Natural killer cell (primary cell): ENCODE results near the gene UBD. TPM values are rescaled to one million over a fixed set of nuclear protein-coding genes. Genes with fewer than 3 reads are reported as not detected.

Experiments
- ATAC-seq, 3 donors: fragments of 150-1000 bp in 2 of 3; fragments of 200-7000 bp in 1 of 3; cut with Tn5 transposase; 1 replicate in 1 of 3; 2 replicates in 2 of 3; pipeline ENCODE4 v1.10.0; 2021; ENCODE audit warnings: mild to moderate bottlenecking in 2 of 3, moderate library complexity in 2 of 3
- DNase-seq, 2 donors: peaks; one replicate each; pipeline versions ENCODE4 v3.0.0 to v3.0.0-alpha.2; 2013 to 2021; ENCODE audit warnings: mixed read lengths in 1 of 2
- H3K27ac ChIP-seq: one replicate; pipeline ENCODE4 v1.5.1; 2013; ENCODE audit warnings: mild to moderate bottlenecking, low read length
- H3K27me3 ChIP-seq: one replicate; pipeline ENCODE4 v1.6.1; 2013; ENCODE audit warnings: low read length; ENCODE audit not compliant: control insufficient read depth, insufficient read depth
- H3K36me3 ChIP-seq: one replicate; pipeline ENCODE4 v1.6.1; 2013; ENCODE audit warnings: low read length; ENCODE audit not compliant: control insufficient read depth, insufficient read depth
- H3K4me1 ChIP-seq: one replicate; pipeline ENCODE4 v1.6.1; 2013; ENCODE audit warnings: low read length; ENCODE audit not compliant: control insufficient read depth, insufficient read depth
- H3K4me3 ChIP-seq: one replicate; pipeline ENCODE4 v1.5.1; 2013; ENCODE audit warnings: low read length
- H3K9me3 ChIP-seq: one replicate; pipeline ENCODE4 v1.6.1; 2013; ENCODE audit warnings: low read length; ENCODE audit not compliant: control insufficient read depth, insufficient read depth
- H3K27ac Mint-ChIP-seq, 2 donors: one replicate each; pipeline ENCODE4 v1.8.0; 2022; ENCODE audit warnings: mild to moderate bottlenecking in 2 of 2, mixed read lengths in 2 of 2, moderate library complexity in 1 of 2
- H3K27me3 Mint-ChIP-seq, 2 donors: one replicate each; pipeline ENCODE4 v1.8.0; 2022; ENCODE audit warnings: low read depth in 2 of 2, mixed read lengths in 2 of 2
- H3K36me3 Mint-ChIP-seq: one replicate; pipeline ENCODE4 v1.8.0; 2022; ENCODE audit warnings: mixed read lengths
- H3K4me1 Mint-ChIP-seq, 2 donors: one replicate each; pipeline ENCODE4 v1.8.0; 2022; ENCODE audit warnings: mixed read lengths in 2 of 2
- H3K4me3 Mint-ChIP-seq: one replicate; pipeline ENCODE4 v1.8.0; 2022; ENCODE audit warnings: mild to moderate bottlenecking, moderate library complexity, mixed read lengths
- H3K9me3 Mint-ChIP-seq, 2 donors: one replicate each; pipeline ENCODE4 v1.8.0; 2022; ENCODE audit warnings: mixed read lengths in 2 of 2
- WGBS: methylation state at CpG from one replicate; pipeline ENCODE4 v1.1.7; 2013; ENCODE audit warnings: missing lambda C conversion rate; ENCODE audit not compliant: insufficient coverage; 5-methylcytosine and 5-hydroxymethylcytosine counted together
- intact Hi-C: fragments of 100-400 bp; cut with micrococcal nuclease; formaldehyde crosslinking; loops from one replicate; pipeline ENCODE4 v1.14.2; 2022
- total RNA-seq, 4 donors: library from RNA; stranded (reverse); fragments of 120-200 nt in 1 of 4; gene quantifications; one replicate each; pipeline versions ENCODE4 v1.2.3 to v1.2.4, GENCODE V29; 2013 to 2022
- TF ChIP-seq, protein P1 (sequence below): fragments of 200-600 bp; IDR thresholded peaks from one replicate; pipeline ENCODE4 v1.8.0; 2022; ENCODE audit warnings: antibody characterized with exemption

The UBD gene
- total RNA-seq, 3 donors from 2014 or later (not counting 1 experiment from before 2014, with no cell fraction given): not detected

DNA sequence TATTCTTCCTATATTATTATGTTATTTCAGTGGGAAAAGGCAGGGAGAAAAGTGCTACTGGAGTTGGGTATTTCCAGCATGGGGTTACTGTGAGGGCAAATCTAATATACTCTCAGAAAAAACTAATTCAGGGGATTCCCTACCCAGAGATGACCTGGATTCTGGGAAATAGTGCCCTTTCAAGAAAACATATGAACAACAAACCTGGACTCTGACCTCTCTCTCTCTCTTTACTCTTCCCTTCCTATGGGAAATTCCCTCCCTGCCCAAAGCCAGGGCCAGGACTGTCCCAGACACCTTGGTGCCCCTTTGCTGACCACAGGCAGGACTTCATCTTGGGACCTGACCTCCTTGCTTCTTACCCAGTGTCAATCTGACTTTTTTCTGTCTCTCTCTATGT lies 1.6 kb upstream of the UBD start:
- Histone ChIP-seq H3K9me3 (no peaks in the 10 kb centered on the region), H3K27me3 (peaks cover 5% of the 10 kb centered on the region), H3K27ac (no peak overlapping the region), H3K36me3 (no peaks in the 10 kb centered on the region), H3K4me1 (no peaks in the 10 kb centered on the region), H3K4me3 (no peak overlapping the region)
- no peak for ATAC-seq
- no peak overlapping the region for H3K27ac Mint-ChIP-seq
- DNase-seq: no peak
- TF ChIP-seq, protein P1, sequence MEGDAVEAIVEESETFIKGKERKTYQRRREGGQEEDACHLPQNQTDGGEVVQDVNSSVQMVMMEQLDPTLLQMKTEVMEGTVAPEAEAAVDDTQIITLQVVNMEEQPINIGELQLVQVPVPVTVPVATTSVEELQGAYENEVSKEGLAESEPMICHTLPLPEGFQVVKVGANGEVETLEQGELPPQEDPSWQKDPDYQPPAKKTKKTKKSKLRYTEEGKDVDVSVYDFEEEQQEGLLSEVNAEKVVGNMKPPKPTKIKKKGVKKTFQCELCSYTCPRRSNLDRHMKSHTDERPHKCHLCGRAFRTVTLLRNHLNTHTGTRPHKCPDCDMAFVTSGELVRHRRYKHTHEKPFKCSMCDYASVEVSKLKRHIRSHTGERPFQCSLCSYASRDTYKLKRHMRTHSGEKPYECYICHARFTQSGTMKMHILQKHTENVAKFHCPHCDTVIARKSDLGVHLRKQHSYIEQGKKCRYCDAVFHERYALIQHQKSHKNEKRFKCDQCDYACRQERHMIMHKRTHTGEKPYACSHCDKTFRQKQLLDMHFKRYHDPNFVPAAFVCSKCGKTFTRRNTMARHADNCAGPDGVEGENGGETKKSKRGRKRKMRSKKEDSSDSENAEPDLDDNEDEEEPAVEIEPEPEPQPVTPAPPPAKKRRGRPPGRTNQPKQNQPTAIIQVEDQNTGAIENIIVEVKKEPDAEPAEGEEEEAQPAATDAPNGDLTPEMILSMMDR: no peak
- H3K4me1 Mint-ChIP-seq: no peaks in the 10 kb centered on the region
- intact Hi-C loops: no loop called here
- no peak overlapping the region for H3K4me3 Mint-ChIP-seq
- peaks cover 44 to 74% of the 10 kb centered on the region in 2 donors for H3K27me3 Mint-ChIP-seq
- H3K9me3 Mint-ChIP-seq: no peaks in the 10 kb centered on the region
- H3K36me3 Mint-ChIP-seq: peaks cover 5% of the 10 kb centered on the region

DNA sequence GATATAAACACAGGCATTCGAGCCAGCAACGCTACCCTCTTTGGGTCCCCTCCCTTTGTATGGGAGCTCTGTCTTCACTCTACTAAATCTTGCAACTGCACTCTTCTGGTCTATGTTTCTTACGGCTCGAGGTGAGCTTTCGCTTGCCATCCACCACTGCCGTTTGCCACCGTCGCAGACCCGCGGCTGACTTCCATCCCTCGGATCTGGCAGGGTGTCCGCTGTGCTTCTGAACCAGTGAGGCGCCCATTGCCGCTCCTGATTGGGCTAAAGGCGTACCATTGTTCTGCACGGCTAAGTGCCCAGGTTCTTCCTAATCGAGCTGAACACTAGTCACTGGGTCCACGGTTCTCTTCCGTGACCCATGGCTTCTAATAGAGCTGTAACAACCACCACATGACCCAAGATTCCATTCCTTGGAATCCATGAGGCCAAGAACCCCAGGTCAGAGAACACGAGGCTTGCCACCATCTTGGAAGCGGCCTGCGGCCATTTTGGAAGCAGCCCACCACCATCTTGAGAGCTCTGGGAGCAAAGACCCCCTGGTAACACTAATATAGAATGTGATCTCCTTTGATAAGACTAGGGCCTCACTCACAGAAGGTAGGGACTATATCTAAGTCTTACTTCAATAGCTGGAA lies 973 bp downstream of the UBD start:
- 89% methylated on average over 22 of the region's 22 CpGs for WGBS
- Mint-ChIP-seq H3K4me3 (no peak overlapping the region), H3K36me3 (peaks cover 6% of the 10 kb centered on the region), H3K9me3 (no peaks in the 10 kb centered on the region), H3K4me1 (peaks cover 4 to 5% of the 10 kb centered on the region in 2 donors), H3K27ac (no peak overlapping the region), H3K27me3 (peaks cover 57 to 87% of the 10 kb centered on the region in 2 donors)
- intact Hi-C loops: no loop called here
- H3K36me3 ChIP-seq: no peaks in the 10 kb centered on the region
- no peak overlapping the region for H3K27ac ChIP-seq
- DNase-seq (no peak), ATAC-seq (no peak)
- no peak overlapping the region for H3K4me3 ChIP-seq
- TF ChIP-seq, protein P1: no peak
- no peaks in the 10 kb centered on the region for H3K9me3 ChIP-seq
- H3K4me1 ChIP-seq: peaks cover 4% of the 10 kb centered on the region
- peaks cover 20% of the 10 kb centered on the region for H3K27me3 ChIP-seq

DNA sequence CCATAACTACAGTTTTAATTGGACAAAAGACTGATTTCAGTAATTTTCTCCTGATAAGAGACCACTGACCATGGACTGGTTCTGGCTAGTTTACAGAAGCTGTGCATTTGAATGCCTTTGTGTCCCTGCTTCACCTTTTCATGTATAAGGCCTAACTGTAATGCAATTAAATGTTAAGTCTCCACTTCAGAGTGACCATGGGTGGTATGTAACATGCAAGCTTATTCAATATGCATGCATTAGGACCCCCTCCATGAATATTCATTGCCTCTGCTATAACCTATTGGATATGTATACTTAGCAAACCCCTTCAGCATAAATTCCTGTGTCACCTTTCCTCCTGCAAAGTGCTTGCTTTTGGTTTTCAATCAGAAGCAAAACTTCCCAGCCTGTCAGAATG lies 2.2 kb downstream of the UBD start:
- no peak overlapping the region for H3K4me3 ChIP-seq
- peaks cover 10% of the 10 kb centered on the region for H3K4me1 ChIP-seq
- no peak for DNase-seq
- TF ChIP-seq, protein P1: no peak
- no peak overlapping the region for H3K4me3 Mint-ChIP-seq
- peaks cover 52 to 87% of the 10 kb centered on the region in 2 donors for H3K27me3 Mint-ChIP-seq
- H3K27me3 ChIP-seq: peaks cover 21% of the 10 kb centered on the region
- H3K4me1 Mint-ChIP-seq: peaks cover 13 to 15% of the 10 kb centered on the region in 2 donors
- intact Hi-C loops: no loop called here
- H3K27ac Mint-ChIP-seq: no peak overlapping the region
- H3K9me3 Mint-ChIP-seq: no peaks in the 10 kb centered on the region
- H3K36me3 Mint-ChIP-seq: peaks cover 6% of the 10 kb centered on the region
- H3K36me3 ChIP-seq: no peaks in the 10 kb centered on the region
- no peak overlapping the region for H3K27ac ChIP-seq
- no peak for ATAC-seq
- H3K9me3 ChIP-seq: no peaks in the 10 kb centered on the region

DNA sequence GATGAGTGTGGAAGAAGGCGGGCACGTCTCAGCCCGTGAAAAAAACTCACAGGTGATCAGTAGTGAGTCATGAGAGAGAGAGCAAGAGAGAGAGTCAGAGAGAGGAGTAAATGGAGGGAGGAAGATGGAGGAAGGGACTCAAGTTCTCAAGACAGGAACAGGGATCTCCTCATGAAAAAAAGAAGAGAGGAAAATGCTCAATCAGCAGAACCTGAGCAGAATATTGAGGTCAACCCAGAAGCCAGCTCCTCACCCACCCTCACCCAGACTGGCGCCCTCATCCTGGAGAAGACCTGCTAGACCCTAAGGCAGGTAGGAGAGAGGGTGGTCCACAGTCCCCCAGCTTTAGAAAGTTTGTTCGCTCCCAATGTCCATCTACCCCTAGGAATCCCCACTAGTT lies 4.8 kb downstream of the UBD start:
- DNase-seq (no peak), ATAC-seq (no peak)
- H3K36me3 Mint-ChIP-seq: peaks cover 6% of the 10 kb centered on the region
- no peaks in the 10 kb centered on the region for H3K36me3 ChIP-seq
- no peak overlapping the region for H3K4me3 Mint-ChIP-seq
- no peak overlapping the region for H3K27ac Mint-ChIP-seq
- H3K9me3 Mint-ChIP-seq: no peaks in the 10 kb centered on the region
- H3K4me1 Mint-ChIP-seq: peaks cover 13 to 15% of the 10 kb centered on the region in 2 donors
- 78% methylated on average over 5 of the region's 5 CpGs for WGBS
- intact Hi-C loops: no loop called here
- TF ChIP-seq, protein P1: no peak
- H3K27me3 ChIP-seq: peaks cover 25% of the 10 kb centered on the region
- H3K27ac ChIP-seq: no peak overlapping the region
- H3K27me3 Mint-ChIP-seq: peaks cover 43 to 78% of the 10 kb centered on the region in 2 donors
- H3K9me3 ChIP-seq: no peaks in the 10 kb centered on the region
- peaks cover 10% of the 10 kb centered on the region for H3K4me1 ChIP-seq
- no peak overlapping the region for H3K4me3 ChIP-seq
